HepG2 (cell line): ENCODE data around the gene MMS19. TPM values are rescaled to one million over a fixed set of nuclear protein-coding genes. Genes with fewer than 3 reads are reported as not detected.

ENCODE experiments used
- CEBPG ChIP-seq: IDR thresholded peaks from 2 replicates; pipeline ENCODE4 v1.6.1; 2016
- DNMT1 ChIP-seq: sonication (generic); formaldehyde crosslinking; IDR thresholded peaks from 2 replicates; pipeline ENCODE4 v1.5.1; 2020; ENCODE audit warnings: mild to moderate bottlenecking, missing genetic modification reagents
- FOSL2 ChIP-seq: sonication (generic); formaldehyde crosslinking; IDR thresholded peaks from 2 replicates; pipeline ENCODE4 v1.4.0; 2020; ENCODE audit warnings: missing genetic modification reagents
- FOXJ3 ChIP-seq: sonication (generic); formaldehyde crosslinking; IDR thresholded peaks from 2 replicates; pipeline ENCODE4 v1.4.0; 2020; ENCODE audit warnings: missing genetic modification reagents, mild to moderate bottlenecking, borderline replicate concordance
- GTF2F1 ChIP-seq: fragments of 150-350 bp; IDR thresholded peaks from 2 replicates; pipeline ENCODE4 v1.6.1; 2014; ENCODE audit warnings: low read length
- POLR2AphosphoS2 ChIP-seq: IDR thresholded peaks from 2 replicates; pipeline ENCODE4 v1.6.1; 2011; ENCODE audit warnings: low read depth, low read length, improper control_type of control experiment
- SP4 ChIP-seq: sonication (generic); formaldehyde crosslinking; IDR thresholded peaks from 2 replicates; pipeline ENCODE4 v1.8.1; 2023; ENCODE audit warnings: mild to moderate bottlenecking, missing genetic modification reagents
- SRF ChIP-seq: IDR thresholded peaks from 2 replicates; pipeline ENCODE4 v1.6.1; 2011; ENCODE audit warnings: mild to moderate bottlenecking, low read depth, low read length, moderate library complexity
- TCF7 ChIP-seq: sonication (generic); IDR thresholded peaks from 2 replicates; pipeline ENCODE4 v1.6.1; 2016; ENCODE audit warnings: antibody characterized with exemption, low read depth
- ZNF563 ChIP-seq: sonication (generic); formaldehyde crosslinking; IDR thresholded peaks from 2 replicates; pipeline ENCODE4 v1.8.0; 2022; ENCODE audit warnings: mild to moderate bottlenecking, moderate library complexity, missing genetic modification reagents
- ZNF615 ChIP-seq: sonication (generic); formaldehyde crosslinking; IDR thresholded peaks from 2 replicates; pipeline ENCODE4 v1.5.0; 2020; ENCODE audit warnings: mild to moderate bottlenecking, missing genetic modification reagents, borderline replicate concordance
- ZNF616 ChIP-seq: sonication (generic); formaldehyde crosslinking; IDR thresholded peaks from 2 replicates; pipeline ENCODE4 v1.5.0; 2020; ENCODE audit warnings: low read depth, mild to moderate bottlenecking, missing genetic modification reagents
- ZNF878 ChIP-seq: sonication (generic); formaldehyde crosslinking; IDR thresholded peaks from 2 replicates; pipeline ENCODE4 v1.8.1; 2023; ENCODE audit warnings: mild to moderate bottlenecking, missing genetic modification reagents, moderate library complexity
- ZNF883 ChIP-seq: sonication (generic); formaldehyde crosslinking; IDR thresholded peaks from 2 replicates; pipeline ENCODE4 v1.5.1; 2020; ENCODE audit warnings: mild to moderate bottlenecking, missing genetic modification reagents; ENCODE audit errors: not compliant biosample characterization
- ZSCAN25 ChIP-seq: sonication (generic); formaldehyde crosslinking; IDR thresholded peaks from 2 replicates; pipeline ENCODE4 v1.8.0; 2022; ENCODE audit warnings: mild to moderate bottlenecking, missing genetic modification reagents
- polyA plus RNA-seq, 8 experiments: library from polyadenylated mRNA; depleted of rRNA in 3 of 8; stranded (reverse) in 7 of 8; unstranded in 1 of 8; fragments of >200 nt; fragmentation: Illumina TruSeq in 4 of 8; extraction: Trizol in 4 of 8; gene quantifications; 2 replicates each; pipeline versions ENCODE4 v1.2.1 to v1.2.3, GENCODE V29; 2011 to 2016; ENCODE audit warnings: low read depth in 4 of 8, missing spikeins in 1 of 8, mixed read lengths in 1 of 8; ENCODE audit not compliant: insufficient read depth in 1 of 8
- total RNA-seq, 5 experiments: library from RNA; depleted of rRNA; stranded (reverse); fragments of >200 nt; fragmentation: Illumina TruSeq; extraction: Trizol; gene quantifications; 2 replicates each; pipeline ENCODE4 v1.2.3, GENCODE V29; 2016; ENCODE audit warnings: low read depth in 1 of 5
- TF ChIP-seq, protein P1 (sequence below), 2 experiments: sonication (generic) in 1 of 2; formaldehyde crosslinking in 1 of 2; IDR thresholded peaks; 2 replicates each; pipeline versions ENCODE4 v1.4.0 to v1.6.1; 2018 to 2020; ENCODE audit warnings: missing genetic modification reagents in 2 of 2, borderline replicate concordance in 1 of 2, low read depth in 1 of 2, mild to moderate bottlenecking in 1 of 2, missing biosample characterization in 1 of 2
- TF ChIP-seq, protein P2 (sequence below): sonication (generic); formaldehyde crosslinking; IDR thresholded peaks from 2 replicates; pipeline ENCODE4 v1.8.1; 2023; ENCODE audit warnings: missing genetic modification reagents, inconsistent platforms, borderline replicate concordance
- TF ChIP-seq, protein P3 (sequence below): sonication (generic); formaldehyde crosslinking; IDR thresholded peaks from 2 replicates; pipeline ENCODE4 v1.4.0; 2020; ENCODE audit warnings: mild to moderate bottlenecking, missing genetic modification reagents
- TF ChIP-seq, protein P4 (sequence below): sonication (generic); formaldehyde crosslinking; IDR thresholded peaks from 2 replicates; pipeline ENCODE4 v1.8.1; 2023; ENCODE audit warnings: mild to moderate bottlenecking, missing genetic modification reagents, borderline replicate concordance
- TF ChIP-seq, protein P5 (sequence below): sonication (generic); formaldehyde crosslinking; IDR thresholded peaks from 2 replicates; pipeline ENCODE4 v1.4.0; 2020; ENCODE audit warnings: missing genetic modification reagents

MMS19 gene
- total and polyA plus RNA-seq, 2 of the 13 experiments (the other 11 are each of a cell fraction or from before 2014, with no cell fraction given), result 76.4 to 107 TPM

DNA sequence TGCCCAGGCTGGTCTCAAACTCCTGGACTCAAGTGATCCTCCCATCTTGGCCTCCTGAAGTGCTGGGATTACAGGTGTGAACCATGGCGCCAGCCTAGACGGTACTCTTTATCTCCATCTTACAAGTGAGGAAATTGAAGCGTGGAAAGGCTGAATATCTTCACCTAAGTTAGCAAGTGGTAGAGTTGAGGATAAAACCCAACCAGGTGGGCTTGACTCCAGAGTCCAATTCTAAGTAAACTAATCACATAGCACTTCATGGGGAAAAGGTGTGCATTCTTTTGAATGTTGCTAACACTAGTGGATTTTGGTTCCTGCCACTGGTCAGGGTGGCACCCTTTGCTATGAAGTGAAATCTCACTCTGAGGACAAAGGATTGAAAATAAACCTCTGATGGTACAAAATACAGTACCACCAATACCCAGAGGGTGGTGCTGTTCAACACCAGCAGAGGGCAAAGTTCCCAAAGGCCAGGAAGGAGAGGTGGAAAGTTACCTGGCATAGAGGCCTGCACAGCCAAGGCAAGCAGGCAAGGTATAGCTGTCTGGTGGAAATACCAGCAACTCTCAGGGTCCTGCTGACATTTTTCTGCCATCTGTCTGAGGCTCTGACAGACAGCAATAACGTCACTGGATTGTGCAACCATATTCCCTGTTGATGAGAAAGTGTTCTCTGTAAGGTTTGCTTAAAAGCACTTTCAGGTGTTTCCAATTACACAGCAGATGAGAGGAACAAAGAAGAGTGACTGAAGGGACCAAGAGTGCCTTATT lies 34.7 kb downstream of the MMS19 start (continued):
- TF ChIP-seq, protein P1, sequence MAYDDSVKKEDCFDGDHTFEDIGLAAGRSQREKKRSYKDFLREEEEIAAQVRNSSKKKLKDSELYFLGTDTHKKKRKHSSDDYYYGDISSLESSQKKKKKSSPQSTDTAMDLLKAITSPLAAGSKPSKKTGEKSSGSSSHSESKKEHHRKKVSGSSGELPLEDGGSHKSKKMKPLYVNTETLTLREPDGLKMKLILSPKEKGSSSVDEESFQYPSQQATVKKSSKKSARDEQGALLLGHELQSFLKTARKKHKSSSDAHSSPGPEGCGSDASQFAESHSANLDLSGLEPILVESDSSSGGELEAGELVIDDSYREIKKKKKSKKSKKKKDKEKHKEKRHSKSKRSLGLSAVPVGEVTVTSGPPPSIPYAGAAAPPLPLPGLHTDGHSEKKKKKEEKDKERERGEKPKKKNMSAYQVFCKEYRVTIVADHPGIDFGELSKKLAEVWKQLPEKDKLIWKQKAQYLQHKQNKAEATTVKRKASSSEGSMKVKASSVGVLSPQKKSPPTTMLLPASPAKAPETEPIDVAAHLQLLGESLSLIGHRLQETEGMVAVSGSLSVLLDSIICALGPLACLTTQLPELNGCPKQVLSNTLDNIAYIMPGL (CRISPR knock-in tag; IDR thresholded peaks at IDR 0.05; ENCODE audit: borderline replicate concordance in 1 of 2, low read depth in 1 of 2), result peak; percentile 24 to 53; a peak in 1 of 4 replicates
- TF ChIP-seq, protein P2, sequence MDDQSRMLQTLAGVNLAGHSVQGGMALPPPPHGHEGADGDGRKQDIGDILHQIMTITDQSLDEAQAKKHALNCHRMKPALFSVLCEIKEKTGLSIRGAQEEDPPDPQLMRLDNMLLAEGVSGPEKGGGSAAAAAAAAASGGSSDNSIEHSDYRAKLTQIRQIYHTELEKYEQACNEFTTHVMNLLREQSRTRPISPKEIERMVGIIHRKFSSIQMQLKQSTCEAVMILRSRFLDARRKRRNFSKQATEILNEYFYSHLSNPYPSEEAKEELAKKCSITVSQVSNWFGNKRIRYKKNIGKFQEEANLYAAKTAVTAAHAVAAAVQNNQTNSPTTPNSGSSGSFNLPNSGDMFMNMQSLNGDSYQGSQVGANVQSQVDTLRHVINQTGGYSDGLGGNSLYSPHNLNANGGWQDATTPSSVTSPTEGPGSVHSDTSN (CRISPR knock-in tag), result no peak
- TF ChIP-seq ZNF615 (CRISPR knock-in tag) (no peak), ZNF616 (CRISPR knock-in tag) (no peak), CEBPG (CRISPR knock-in tag) (peak; percentile 89), DNMT1 (CRISPR knock-in tag) (no peak), POLR2AphosphoS2 (no peak), ZNF878 (no peak), ZSCAN25 (CRISPR knock-in tag) (no peak), GTF2F1 (no peak), FOSL2 (CRISPR knock-in tag) (peak; percentile 48), ZNF563 (CRISPR knock-in tag) (no peak), FOXJ3 (CRISPR knock-in tag) (no peak), SP4 (CRISPR knock-in tag) (no peak), SRF (no peak), TCF7 (no peak), ZNF883 (CRISPR knock-in tag) (no peak)
- TF ChIP-seq, protein P3, sequence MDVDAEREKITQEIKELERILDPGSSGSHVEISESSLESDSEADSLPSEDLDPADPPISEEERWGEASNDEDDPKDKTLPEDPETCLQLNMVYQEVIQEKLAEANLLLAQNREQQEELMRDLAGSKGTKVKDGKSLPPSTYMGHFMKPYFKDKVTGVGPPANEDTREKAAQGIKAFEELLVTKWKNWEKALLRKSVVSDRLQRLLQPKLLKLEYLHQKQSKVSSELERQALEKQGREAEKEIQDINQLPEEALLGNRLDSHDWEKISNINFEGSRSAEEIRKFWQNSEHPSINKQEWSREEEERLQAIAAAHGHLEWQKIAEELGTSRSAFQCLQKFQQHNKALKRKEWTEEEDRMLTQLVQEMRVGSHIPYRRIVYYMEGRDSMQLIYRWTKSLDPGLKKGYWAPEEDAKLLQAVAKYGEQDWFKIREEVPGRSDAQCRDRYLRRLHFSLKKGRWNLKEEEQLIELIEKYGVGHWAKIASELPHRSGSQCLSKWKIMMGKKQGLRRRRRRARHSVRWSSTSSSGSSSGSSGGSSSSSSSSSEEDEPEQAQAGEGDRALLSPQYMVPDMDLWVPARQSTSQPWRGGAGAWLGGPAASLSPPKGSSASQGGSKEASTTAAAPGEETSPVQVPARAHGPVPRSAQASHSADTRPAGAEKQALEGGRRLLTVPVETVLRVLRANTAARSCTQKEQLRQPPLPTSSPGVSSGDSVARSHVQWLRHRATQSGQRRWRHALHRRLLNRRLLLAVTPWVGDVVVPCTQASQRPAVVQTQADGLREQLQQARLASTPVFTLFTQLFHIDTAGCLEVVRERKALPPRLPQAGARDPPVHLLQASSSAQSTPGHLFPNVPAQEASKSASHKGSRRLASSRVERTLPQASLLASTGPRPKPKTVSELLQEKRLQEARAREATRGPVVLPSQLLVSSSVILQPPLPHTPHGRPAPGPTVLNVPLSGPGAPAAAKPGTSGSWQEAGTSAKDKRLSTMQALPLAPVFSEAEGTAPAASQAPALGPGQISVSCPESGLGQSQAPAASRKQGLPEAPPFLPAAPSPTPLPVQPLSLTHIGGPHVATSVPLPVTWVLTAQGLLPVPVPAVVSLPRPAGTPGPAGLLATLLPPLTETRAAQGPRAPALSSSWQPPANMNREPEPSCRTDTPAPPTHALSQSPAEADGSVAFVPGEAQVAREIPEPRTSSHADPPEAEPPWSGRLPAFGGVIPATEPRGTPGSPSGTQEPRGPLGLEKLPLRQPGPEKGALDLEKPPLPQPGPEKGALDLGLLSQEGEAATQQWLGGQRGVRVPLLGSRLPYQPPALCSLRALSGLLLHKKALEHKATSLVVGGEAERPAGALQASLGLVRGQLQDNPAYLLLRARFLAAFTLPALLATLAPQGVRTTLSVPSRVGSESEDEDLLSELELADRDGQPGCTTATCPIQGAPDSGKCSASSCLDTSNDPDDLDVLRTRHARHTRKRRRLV (CRISPR knock-in tag), result no peak
- TF ChIP-seq, protein P4, sequence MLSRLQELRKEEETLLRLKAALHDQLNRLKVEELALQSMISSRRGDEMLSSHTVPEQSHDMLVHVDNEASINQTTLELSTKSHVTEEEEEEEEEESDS (CRISPR knock-in tag), result no peak
- TF ChIP-seq, protein P5, sequence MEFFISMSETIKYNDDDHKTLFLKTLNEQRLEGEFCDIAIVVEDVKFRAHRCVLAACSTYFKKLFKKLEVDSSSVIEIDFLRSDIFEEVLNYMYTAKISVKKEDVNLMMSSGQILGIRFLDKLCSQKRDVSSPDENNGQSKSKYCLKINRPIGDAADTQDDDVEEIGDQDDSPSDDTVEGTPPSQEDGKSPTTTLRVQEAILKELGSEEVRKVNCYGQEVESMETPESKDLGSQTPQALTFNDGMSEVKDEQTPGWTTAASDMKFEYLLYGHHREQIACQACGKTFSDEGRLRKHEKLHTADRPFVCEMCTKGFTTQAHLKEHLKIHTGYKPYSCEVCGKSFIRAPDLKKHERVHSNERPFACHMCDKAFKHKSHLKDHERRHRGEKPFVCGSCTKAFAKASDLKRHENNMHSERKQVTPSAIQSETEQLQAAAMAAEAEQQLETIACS (CRISPR knock-in tag), result no peak
